Inflammatory macrophage treated with lipopolysaccharide for 1 hour (primary cell): Measurements from ENCODE around the gene NINL.
A peak's percentile ranks its signal among the peaks of the same experiment; 100 is the strongest.
"Not testable (repeated sequence)": the region's sequence is repeated elsewhere in the genome, so short reads cannot be mapped to it uniquely, and the experiment has no call there.

Experiments used
- DNase-seq, 2 donors: peaks; one replicate each; pipeline ENCODE4 v3.0.0-alpha.2; 2020 to 2022

The NINL gene

GRCh38 chr20:25592135-25592852, 7.0 kb upstream of the NINL start:
- DNase-seq = no peak

- DNase-seq = not testable (repeated sequence)
Measured at GRCh38 chr20:25590778-25591177, 5.4 kb upstream of the NINL start.

GRCh38 chr20:25588491-25588890, 3.2 kb upstream of the NINL start:
- no peak for DNase-seq

GRCh38 chr20:25587536-25587935, 2.2 kb upstream of the NINL start:
- no peak for DNase-seq

- no peak for DNase-seq
Measured at GRCh38 chr20:25586877-25587276, 1.5 kb upstream of the NINL start.

- DNase-seq = not testable (repeated sequence)
Measured at GRCh38 chr20:25583607-25584006, 1.7 kb downstream of the NINL start.

GRCh38 chr20:25580711-25581110, 4.6 kb downstream of the NINL start:
- DNase-seq = no peak

- DNase-seq = no peak
Measured at GRCh38 chr20:25579081-25579770, 6.1 kb downstream of the NINL start.

GRCh38 chr20:25576783-25577530, 8.4 kb downstream of the NINL start:
- no peak for DNase-seq

- peak; percentile 15 to 58 for DNase-seq
Measured at GRCh38 chr20:25574411-25574810, 10.9 kb downstream of the NINL start.

- no peak for DNase-seq
Measured at GRCh38 chr20:25573288-25574251, 11.8 kb downstream of the NINL start.

GRCh38 chr20:25571817-25572216, 13.5 kb downstream of the NINL start:
- DNase-seq = no peak

GRCh38 chr20:25571240-25571639, 14.1 kb downstream of the NINL start:
- DNase-seq = no peak

- no peak for DNase-seq
Measured at GRCh38 chr20:25570148-25570530, 15.2 kb downstream of the NINL start.

- DNase-seq = no peak
Measured at GRCh38 chr20:25567286-25567685, 18.0 kb downstream of the NINL start.

GRCh38 chr20:25566821-25567220, 18.5 kb downstream of the NINL start:
- no peak for DNase-seq

GRCh38 chr20:25565578-25566157, 19.7 kb downstream of the NINL start:
- DNase-seq = no peak

GRCh38 chr20:25563876-25564275, 21.5 kb downstream of the NINL start:
- no peak for DNase-seq

- DNase-seq = no peak
Measured at GRCh38 chr20:25563362-25563761, 22.0 kb downstream of the NINL start.

GRCh38 chr20:25561771-25562170, 23.6 kb downstream of the NINL start:
- DNase-seq = not testable (repeated sequence)

- DNase-seq = no peak
Measured at GRCh38 chr20:25553819-25554296, 31.5 kb downstream of the NINL start.

- DNase-seq = no peak
Measured at GRCh38 chr20:25552977-25553376, 32.4 kb downstream of the NINL start.
